K562 (cell line): Measurements from ENCODE around the gene NT5DC2.

Source experiments
- MYBL2 ChIP-seq, 2 experiments: fragments of 450-650 bp in 1 of 2; sonication (generic) in 1 of 2; formaldehyde crosslinking in 1 of 2; IDR thresholded peaks; 2 replicates each; pipeline versions ENCODE4 v1.6.1 to v1.8.1; 2017 to 2022; ENCODE audit warnings: borderline replicate concordance in 1 of 2, inconsistent platforms in 1 of 2, low read depth in 1 of 2, mild to moderate bottlenecking in 1 of 2, missing genetic modification reagents in 1 of 2, moderate library complexity in 1 of 2
- POLR3A ChIP-seq: IDR thresholded peaks from 2 replicates; pipeline ENCODE4 v1.6.1; 2011; ENCODE audit warnings: borderline replicate concordance, mild to moderate bottlenecking, moderate library complexity; ENCODE audit not compliant: insufficient read length, insufficient read depth; ENCODE audit errors: extremely low read depth

DNA sequence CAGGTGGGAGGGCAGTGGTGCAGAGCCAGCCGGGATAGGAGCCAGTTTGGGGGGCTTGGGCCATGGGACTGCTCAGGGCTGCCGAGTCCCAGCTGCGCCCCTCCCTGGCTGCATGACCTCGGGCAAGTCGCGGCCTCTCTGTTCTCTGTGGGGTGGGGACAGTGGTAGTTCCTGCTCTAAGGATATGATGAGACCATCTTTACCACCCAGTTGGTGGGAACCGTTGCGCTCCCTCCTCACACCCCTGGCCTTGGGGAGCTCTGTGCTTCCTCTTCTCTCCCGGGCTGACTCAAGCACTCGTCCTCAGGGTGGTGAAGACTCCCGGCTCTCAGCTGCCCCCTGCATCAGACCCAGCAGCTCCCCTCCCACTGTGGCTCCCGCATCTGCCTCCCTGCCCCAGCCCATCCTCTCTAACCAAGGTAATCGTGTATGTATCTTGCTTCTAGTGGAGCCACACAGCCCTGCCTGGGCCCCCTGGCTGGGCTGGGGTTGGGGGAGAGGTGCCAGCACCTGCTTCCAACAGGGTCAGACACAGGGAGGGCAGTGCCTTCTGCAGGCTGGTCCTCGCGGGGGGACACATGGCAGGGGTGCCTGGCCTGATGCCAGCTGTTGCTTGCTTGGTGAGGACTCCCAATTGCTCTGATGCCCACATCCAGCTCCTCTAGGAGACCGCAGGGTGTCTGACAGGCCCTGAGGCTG is 53.6 kb downstream of the NT5DC2 start:
- TF ChIP-seq MYBL2 (IDR thresholded peaks at IDR 0.05; ENCODE audit: low read depth) = no peak
- TF ChIP-seq MYBL2 (CRISPR knock-in tag; IDR thresholded peaks at IDR 0.05; ENCODE audit: borderline replicate concordance) = no peak
- TF ChIP-seq POLR3A = no peak
